Activated CD4-positive, alpha-beta memory T cell treated with anti-CD3 and anti-CD28 coated beads, Interleukin-2, amount 10 ng/mL, durations not matched to agents 7 days and 5 days (primary cell): ENCODE data around the gene RPS6KA2. TPM values are rescaled to one million over a fixed set of nuclear protein-coding genes. Genes with fewer than 3 reads are reported as not detected.
"Not testable (repeated sequence)": the region's sequence is repeated elsewhere in the genome, so short reads cannot be mapped to it uniquely, and the experiment has no call there.

Source experiments
- CTCF ChIA-PET: fragments of 350-600 bp; sonication (Branson Sonifier 250); formaldehyde crosslinking; loops from one replicate; lab custom pipeline; 2021; ENCODE audit warnings: antibody characterized with exemption, inconsistent platforms; lab: Charles Lee
- POLR2A ChIA-PET: fragments of 350-600 bp; sonication (Branson Sonifier 250); formaldehyde crosslinking; loops from one replicate; lab custom pipeline; 2021; ENCODE audit warnings: antibody characterized with exemption; lab: Charles Lee
- DNase-seq: peaks from one replicate; pipeline ENCODE4 v3.0.0-alpha.2; 2020
- H3K27ac Mint-ChIP-seq: one replicate; pipeline ENCODE4 v1.8.0; 2021; ENCODE audit warnings: mild to moderate bottlenecking, mixed read lengths
- H3K27me3 Mint-ChIP-seq: one replicate; pipeline ENCODE4 v1.8.0; 2021; ENCODE audit warnings: mixed read lengths
- H3K36me3 Mint-ChIP-seq: one replicate; pipeline ENCODE4 v1.8.0; 2021; ENCODE audit warnings: low read depth, mixed read lengths
- H3K4me1 Mint-ChIP-seq: one replicate; pipeline ENCODE4 v1.8.0; 2021; ENCODE audit warnings: mixed read lengths
- H3K4me3 Mint-ChIP-seq: one replicate; pipeline ENCODE4 v1.8.0; 2021; ENCODE audit warnings: mild to moderate bottlenecking, mixed read lengths
- H3K9me3 Mint-ChIP-seq: one replicate; pipeline ENCODE4 v1.8.0; 2021; ENCODE audit warnings: mixed read lengths
- total RNA-seq, 2 experiments: library from RNA; stranded (reverse); gene quantifications; one replicate each; pipeline ENCODE4 v1.2.3, GENCODE V29; 2021

The RPS6KA2 gene
- total RNA-seq, 2 experiments from 2014 or later: 6.3 to 6.5 TPM

DNA sequence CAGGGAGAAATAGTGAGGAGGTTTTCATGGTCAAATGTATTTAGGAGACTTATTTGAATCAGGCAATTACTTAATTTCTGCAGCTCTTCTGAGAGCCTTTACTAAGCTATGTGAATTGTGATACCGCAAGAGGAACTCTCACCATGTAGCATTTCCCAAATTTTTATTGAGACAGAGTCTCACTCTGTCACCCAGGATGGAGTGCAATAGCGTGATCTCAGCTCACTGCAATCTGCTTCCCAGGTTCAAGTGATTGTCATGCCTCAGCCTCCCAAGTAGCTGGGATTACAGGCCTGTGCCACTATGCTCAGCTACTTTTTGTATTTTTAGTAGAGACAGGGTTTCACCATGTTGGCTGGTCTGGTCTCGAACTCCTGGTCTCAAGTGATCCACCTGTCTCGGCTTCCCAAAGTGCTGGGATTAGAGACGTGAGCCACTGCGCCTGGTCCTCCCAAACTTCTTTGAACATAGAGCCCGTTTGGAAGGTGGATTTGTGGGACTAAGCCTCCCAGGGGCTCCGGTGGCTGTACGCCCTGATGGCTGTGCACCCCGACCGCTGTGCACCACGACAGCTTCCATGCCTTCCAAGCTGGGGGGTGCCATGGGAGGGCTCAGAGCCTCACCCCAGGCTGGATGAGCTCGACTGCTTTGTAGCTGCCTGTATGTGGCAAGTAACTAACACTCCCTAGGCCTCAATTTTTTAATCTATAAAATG, 238.6 kb downstream of the RPS6KA2 start:
- peaks cover 8% of the 10 kb centered on the region for H3K27me3 Mint-ChIP-seq
- ChIA-PET POLR2A (interaction anchor here (0.9 kb wide), 1 partner anchor 31 kb away, joined by 3 read pairs; no protein-coding TSS in a partner anchor), CTCF (interaction anchor here (1.2 to 2.5 kb wide), 2 partner anchors 10 to 12 kb away, joined by 4 to 10 read pairs; no protein-coding TSS in a partner anchor)
- H3K27ac Mint-ChIP-seq: no peak overlapping the region
- H3K36me3 Mint-ChIP-seq: no peaks in the 10 kb centered on the region
- no peak for DNase-seq
- no peak overlapping the region for H3K4me3 Mint-ChIP-seq
- H3K9me3 Mint-ChIP-seq: no peaks in the 10 kb centered on the region
- peaks cover 8% of the 10 kb centered on the region for H3K4me1 Mint-ChIP-seq

DNA sequence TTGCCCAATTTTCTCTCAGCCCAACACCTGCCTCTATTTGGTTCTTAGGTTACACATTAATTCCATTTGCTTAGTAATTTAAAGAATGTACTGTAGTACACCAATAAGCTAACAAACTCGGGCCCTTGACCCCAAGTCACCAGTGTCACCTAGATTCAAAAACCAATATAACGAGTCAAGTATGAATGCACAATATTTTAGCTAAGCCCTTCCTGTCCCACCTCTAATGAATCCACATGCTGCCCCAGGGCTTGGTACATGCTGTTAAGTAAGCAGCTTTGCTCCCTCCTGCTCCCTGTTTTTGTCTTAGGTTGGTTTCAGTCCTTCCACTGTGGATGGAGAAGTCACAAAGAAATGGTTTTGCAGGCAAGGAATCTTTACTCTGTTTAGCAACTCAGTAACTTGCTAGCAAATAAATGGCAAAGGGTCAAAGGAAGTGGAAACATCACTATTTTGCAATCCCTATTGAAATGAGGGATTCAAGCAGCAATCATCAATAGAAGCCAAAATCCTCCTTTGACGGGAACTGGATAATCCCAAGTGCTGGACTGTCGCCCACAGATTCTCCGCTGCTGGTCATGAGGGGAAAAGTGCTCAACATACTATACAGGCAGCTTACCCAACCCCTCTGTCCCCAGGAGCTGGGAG, 239.3 kb downstream of the RPS6KA2 start:
- Mint-ChIP-seq H3K4me1 (peaks cover 8% of the 10 kb centered on the region), H3K4me3 (no peak overlapping the region), H3K36me3 (no peaks in the 10 kb centered on the region), H3K27ac (no peak overlapping the region), H3K9me3 (no peaks in the 10 kb centered on the region), H3K27me3 (peaks cover 8% of the 10 kb centered on the region)
- POLR2A ChIA-PET: interaction anchor here (0.9 kb wide), 1 partner anchor 32 kb away, joined by 3 read pairs; no protein-coding TSS in a partner anchor
- CTCF ChIA-PET: interaction anchor here (1.2 to 2.5 kb wide), 2 partner anchors 11 to 13 kb away, joined by 4 to 10 read pairs; no protein-coding TSS in a partner anchor
- DNase-seq: no peak

DNA sequence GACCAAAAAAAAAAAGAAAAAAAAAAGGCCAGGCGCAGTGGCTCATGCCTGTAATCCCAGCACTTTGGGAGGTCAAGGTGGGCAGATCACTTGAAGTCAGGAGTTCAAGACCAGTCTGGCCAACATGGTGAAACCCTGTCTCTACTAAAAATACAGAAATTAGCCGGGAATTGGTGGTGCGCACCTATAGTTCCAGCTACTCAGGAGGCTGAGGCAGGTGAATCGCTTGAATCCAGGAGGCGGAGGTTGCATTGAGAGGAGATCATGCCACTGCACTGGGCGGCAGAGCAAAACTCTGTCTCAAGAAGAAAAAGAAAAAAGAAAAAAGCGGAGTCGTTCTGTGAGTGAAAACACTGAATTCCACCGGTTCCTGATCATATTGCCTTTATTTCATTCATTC, 240.0 kb downstream of the RPS6KA2 start:
- H3K36me3 Mint-ChIP-seq, H3K4me3 Mint-ChIP-seq, H3K27ac Mint-ChIP-seq, DNase-seq, H3K27me3 Mint-ChIP-seq, H3K4me1 Mint-ChIP-seq, H3K9me3 Mint-ChIP-seq: not testable (repeated sequence)
- CTCF ChIA-PET: interaction anchor here (1.2 to 2.5 kb wide), 2 partner anchors 12 to 13 kb away, joined by 4 to 10 read pairs; no protein-coding TSS in a partner anchor
- POLR2A ChIA-PET: interaction anchor here (0.9 kb wide), 1 partner anchor 32 kb away, joined by 3 read pairs; no protein-coding TSS in a partner anchor

DNA sequence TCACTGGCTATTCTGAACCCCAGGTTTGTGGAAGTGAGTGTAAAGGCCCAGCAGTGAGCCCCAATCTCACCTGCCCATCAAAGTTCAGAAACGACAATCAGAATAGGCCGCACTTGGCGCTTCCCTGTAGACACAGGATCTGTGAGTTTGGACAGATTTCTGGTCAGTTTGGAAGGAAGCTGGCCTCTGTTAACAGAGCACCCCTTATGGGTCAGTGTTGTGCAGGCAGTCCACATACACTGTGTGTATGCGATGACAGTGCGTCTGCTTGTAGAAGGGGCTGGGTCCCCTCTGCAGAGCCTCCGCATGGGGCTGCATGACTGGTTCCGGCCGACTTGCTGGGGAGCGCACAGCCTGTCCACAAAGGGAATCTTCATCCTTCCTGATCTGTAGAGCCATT, 240.9 kb downstream of the RPS6KA2 start:
- H3K4me1 Mint-ChIP-seq: peaks cover 17% of the 10 kb centered on the region
- H3K27ac Mint-ChIP-seq: no peak overlapping the region
- ChIA-PET POLR2A (no interaction called here), CTCF (interaction anchor here (2.5 kb wide), 1 partner anchor 14 kb away, joined by 10 read pairs; no protein-coding TSS in a partner anchor)
- DNase-seq: no peak
- H3K27me3 Mint-ChIP-seq: peaks cover 4% of the 10 kb centered on the region
- H3K9me3 Mint-ChIP-seq: no peaks in the 10 kb centered on the region
- H3K4me3 Mint-ChIP-seq: no peak overlapping the region
- H3K36me3 Mint-ChIP-seq: no peaks in the 10 kb centered on the region

DNA sequence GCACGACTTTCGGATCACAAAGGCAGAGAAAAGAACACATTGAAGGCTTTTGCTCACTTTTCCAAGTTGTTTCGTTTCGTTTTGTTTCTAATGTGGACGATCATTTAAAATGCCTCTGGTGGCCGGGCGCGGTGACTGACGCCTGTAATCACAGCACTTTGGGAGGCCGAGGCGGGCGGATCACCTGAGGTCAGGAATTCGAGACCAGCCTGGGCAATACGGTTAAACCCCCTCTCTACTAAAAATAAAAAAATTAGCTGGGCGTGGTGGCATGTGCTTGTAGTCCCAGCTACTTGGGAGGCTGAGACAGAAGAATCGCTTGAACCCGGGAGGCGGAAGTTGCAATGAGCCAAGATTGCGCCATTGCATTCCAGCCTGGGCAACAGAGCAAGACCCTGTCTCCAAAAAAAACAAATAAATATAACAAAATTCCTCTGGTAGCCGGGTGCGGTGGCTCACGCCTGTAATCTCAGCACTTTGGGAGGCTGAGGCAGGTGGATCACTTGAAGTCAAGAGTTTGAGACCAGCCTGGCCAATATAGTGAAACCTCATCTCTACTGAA, 243.2 kb downstream of the RPS6KA2 start:
- Mint-ChIP-seq H3K27ac (peak overlapping the region; percentile 66), H3K4me1 (peaks cover 19% of the 10 kb centered on the region), H3K4me3 (peak overlapping the region; percentile 77)
- not testable (repeated sequence) for H3K9me3 Mint-ChIP-seq, H3K36me3 Mint-ChIP-seq, H3K27me3 Mint-ChIP-seq
- peak; percentile 41 for DNase-seq
- ChIA-PET CTCF (interaction anchor here (0.8 kb wide), 1 partner anchor 70 kb away, joined by 3 read pairs; no protein-coding TSS in a partner anchor), POLR2A (interaction anchor here (1.0 to 1.1 kb wide), 2 partner anchors 16 to 41 kb away, joined by 3 read pairs; partner anchors contain the start of gene SFT2D1)

DNA sequence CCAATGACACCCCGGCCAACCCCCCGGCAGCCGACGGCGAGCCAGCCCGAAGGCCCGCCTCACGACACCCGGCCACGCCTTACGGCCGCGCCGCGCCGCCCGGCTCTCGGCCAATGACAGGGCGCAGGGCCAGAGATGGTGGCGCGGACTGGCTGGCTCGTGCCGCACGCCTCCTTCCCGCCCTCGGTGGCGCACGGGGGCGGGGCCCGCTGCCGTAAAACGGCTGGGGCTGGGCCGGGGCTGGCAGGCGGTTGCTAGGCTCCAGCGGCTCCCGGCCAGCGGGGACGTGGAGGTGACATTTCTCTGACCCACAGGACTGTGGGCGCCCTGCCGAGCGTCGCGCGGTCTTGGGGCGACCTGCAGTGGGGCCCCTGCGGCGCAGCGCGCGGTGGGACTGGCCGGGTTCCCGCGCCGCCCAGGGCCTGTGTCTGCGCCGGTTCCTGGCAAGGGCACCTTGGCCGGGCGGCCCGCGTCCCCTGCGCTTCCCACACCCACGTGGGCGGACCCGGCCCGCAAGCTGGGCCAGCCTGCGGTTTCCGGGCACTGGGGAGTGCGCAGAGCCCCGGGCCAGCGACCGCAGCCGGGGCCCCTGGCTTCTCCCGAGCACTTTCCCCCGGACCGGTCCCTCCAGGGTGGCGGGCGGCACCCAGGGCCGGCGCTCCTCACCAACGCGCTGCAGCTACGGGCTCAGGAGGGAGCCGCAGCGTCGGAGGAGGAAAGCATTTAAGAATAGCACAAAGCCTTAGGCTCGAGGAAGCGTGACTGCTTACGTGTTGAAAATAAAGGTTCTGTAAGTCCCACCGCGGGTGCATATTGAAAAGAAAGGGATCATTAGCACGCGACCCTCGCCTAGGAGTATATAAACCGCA, 243.9 kb downstream of the RPS6KA2 start, which contains the start of gene MPC1:
TSS of gene MPC1 (minus strand) at position 8 of the 869 bp plus-strand sequence. CDS start 64 bp downstream, outside the sequence.
- ChIA-PET POLR2A (interaction anchor here (1.0 to 1.1 kb wide), 2 partner anchors 17 to 41 kb away, joined by 3 read pairs; partner anchors contain the start of gene SFT2D1), CTCF (interaction anchor here (0.8 kb wide), 1 partner anchor 70 kb away, joined by 3 read pairs; no protein-coding TSS in a partner anchor)
- Mint-ChIP-seq H3K27me3 (no peaks in the 10 kb centered on the region), H3K4me3 (peak within 1 kb of the TSS; percentile 91), H3K27ac (peak within 1 kb of the TSS; percentile 80), H3K9me3 (no peaks in the 10 kb centered on the region), H3K36me3 (no peaks in the 10 kb centered on the region), H3K4me1 (peaks cover 19% of the 10 kb centered on the region)
- peak; percentile 96 for DNase-seq

DNA sequence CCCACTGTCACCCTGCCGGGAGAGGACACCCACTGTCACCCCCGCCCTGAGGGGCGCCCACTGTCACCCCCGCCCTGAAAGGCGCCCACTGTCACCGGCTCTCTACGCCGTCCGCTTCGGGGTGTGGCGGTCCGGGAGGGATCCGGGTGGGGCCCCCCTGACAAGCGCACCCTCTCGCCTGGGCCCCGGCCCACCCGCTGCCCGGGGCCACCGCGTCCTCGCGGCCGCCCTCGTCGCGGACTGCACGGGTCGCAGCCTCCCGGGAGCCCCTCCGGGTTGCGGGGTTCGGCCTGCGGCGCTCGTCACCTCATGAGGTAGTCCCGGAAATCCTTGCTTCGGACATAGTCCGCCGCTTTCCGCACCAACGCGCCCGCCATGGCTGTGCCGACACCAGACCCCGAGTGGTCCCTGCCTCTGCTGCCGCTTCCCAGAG, 244.5 kb downstream of the RPS6KA2 start:
- ChIA-PET CTCF (no interaction called here), POLR2A (no interaction called here)
- Mint-ChIP-seq H3K36me3 (no peaks in the 10 kb centered on the region), H3K27ac (peak overlapping the region; percentile 80), H3K4me1 (peaks cover 19% of the 10 kb centered on the region), H3K27me3 (no peaks in the 10 kb centered on the region), H3K9me3 (no peaks in the 10 kb centered on the region), H3K4me3 (peak overlapping the region; percentile 91)
- no peak for DNase-seq

DNA sequence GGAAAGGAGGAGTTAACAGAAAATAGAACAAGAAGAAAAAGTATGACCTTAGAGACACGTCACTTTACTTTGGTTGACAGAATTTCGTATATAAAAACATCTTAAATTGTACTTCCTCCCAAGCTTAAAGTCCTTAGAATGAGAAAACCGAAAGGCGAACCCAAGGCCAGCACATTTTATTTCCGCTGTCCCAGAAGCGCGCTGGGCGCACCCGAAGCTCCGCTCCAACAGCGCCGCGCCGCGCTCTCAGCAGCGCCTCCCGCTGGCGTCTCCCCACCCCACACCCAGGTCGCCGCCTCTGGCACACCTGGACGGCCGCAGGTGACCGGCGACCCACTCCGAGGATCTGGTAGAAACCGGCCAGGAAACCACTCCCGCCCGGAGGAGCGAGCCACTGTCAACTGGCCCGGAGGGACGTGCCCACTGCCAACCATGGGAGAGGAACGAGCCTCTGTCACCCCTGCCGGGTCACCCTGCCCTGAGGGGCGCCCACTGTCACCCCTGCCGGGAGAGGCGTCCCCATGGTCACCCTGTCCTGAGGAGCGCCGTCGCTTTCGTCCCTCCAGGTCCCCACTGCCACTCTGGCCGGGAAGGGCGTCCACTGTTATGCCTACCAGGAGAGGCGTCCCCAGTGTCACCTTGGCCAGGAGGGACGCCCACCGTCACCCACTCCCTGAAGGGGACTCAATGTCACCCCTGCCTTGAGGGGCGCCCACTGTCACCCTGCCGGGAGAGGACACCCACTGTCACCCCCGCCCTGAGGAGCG, 245.1 kb downstream of the RPS6KA2 start:
- peak overlapping the region; percentile 80 for H3K27ac Mint-ChIP-seq
- DNase-seq: peak; percentile 80
- H3K4me1 Mint-ChIP-seq: peaks cover 19% of the 10 kb centered on the region
- no peaks in the 10 kb centered on the region for H3K9me3 Mint-ChIP-seq
- H3K27me3 Mint-ChIP-seq: no peaks in the 10 kb centered on the region
- H3K36me3 Mint-ChIP-seq: no peaks in the 10 kb centered on the region
- peak overlapping the region; percentile 91 for H3K4me3 Mint-ChIP-seq
- POLR2A ChIA-PET: interaction anchor here (0.5 to 1.3 kb wide), 6 partner anchors 35 to 582 kb away, joined by 3 to 8 read pairs (median 4); partner anchors contain the start of gene SFT2D1
- CTCF ChIA-PET: interaction anchor here (0.6 to 4.5 kb wide), 41 partner anchors 8 to 273 kb away, joined by 3 to 38 read pairs (median 5); partner anchors contain the start of gene SFT2D1

DNA sequence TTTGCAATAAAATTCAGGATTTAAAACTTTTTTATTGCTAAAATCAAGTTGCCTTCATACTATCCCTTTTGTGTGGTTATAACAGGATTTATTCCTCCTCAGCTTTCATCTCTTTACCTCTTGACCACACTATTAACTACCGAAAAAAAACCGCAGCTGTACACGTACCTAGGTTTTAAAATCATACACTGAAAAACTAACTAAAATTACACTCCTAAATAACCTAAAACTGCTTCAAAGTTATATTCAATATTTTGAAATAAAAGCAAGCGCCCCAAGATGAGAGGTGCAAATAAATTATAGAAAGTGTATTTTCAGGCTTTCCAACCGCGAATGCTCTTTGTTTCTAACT, 245.7 kb downstream of the RPS6KA2 start:
- Mint-ChIP-seq H3K27me3 (no peaks in the 10 kb centered on the region), H3K4me1 (peaks cover 19% of the 10 kb centered on the region), H3K27ac (peak overlapping the region; percentile 80), H3K9me3 (no peaks in the 10 kb centered on the region), H3K4me3 (peak overlapping the region; percentile 91), H3K36me3 (no peaks in the 10 kb centered on the region)
- DNase-seq: no peak
- POLR2A ChIA-PET: interaction anchor here (0.9 to 1.3 kb wide), 6 partner anchors 36 to 125 kb away, joined by 3 to 8 read pairs (median 5); partner anchors contain the start of gene SFT2D1
- CTCF ChIA-PET: interaction anchor here (0.6 to 4.5 kb wide), 43 partner anchors 9 to 284 kb away, joined by 3 to 38 read pairs (median 5); partner anchors contain the start of gene SFT2D1

DNA sequence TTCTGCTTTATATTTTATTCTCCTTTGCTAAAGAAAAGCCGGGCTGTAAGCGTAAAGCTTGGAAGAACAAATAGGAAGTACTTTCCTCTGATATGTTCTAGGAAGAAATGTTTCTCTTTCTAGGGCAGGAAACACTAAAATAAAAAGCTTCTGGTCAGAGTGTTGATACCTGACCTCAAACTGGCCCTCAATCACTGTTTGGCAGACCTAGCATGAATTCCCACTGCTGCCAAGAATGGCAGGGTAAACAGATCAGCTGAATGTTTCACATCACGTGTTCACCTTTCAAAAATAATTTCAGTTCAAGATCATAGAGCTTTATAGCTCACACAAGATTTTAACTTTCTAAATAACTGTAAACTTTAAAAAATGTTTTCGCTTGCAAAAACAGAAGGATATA, 247.3 kb downstream of the RPS6KA2 start:
- no peak for DNase-seq
- no peak overlapping the region for H3K4me3 Mint-ChIP-seq
- H3K9me3 Mint-ChIP-seq: no peaks in the 10 kb centered on the region
- ChIA-PET CTCF (interaction anchor here (1.0 to 4.5 kb wide), 7 partner anchors 21 to 103 kb away, joined by 3 to 38 read pairs (median 21); partner anchors contain the start of gene SFT2D1), POLR2A (interaction anchor here (1.9 kb wide), 1 partner anchor 37 kb away, joined by 6 read pairs; the partner anchor contains the start of gene SFT2D1)
- H3K4me1 Mint-ChIP-seq: peaks cover 19% of the 10 kb centered on the region
- no peak overlapping the region for H3K27ac Mint-ChIP-seq
- H3K36me3 Mint-ChIP-seq: no peaks in the 10 kb centered on the region
- no peaks in the 10 kb centered on the region for H3K27me3 Mint-ChIP-seq

DNA sequence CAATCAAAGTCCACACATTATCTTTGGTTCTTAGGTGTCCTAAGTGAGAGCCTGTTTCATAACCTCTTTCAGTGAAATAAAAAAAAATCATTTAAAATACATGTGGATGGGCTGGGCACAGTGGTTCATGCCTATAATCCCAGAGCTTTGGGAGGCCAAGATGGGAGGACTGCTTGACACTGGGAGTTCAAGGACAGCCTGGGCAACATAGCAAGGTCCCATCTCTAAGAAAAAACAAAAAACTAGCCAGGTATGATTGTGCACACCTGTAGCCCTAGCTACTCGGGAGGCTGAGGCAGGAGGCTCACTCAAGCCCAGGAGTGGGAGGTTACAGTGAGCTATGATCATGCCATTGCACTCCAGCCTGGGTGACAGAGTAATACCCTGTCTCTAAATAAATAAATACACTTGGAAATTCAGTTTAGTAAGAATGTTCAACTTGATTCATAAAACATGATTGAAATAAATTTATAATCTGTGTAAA, 247.9 kb downstream of the RPS6KA2 start:
- Mint-ChIP-seq H3K36me3 (no peaks in the 10 kb centered on the region), H3K27ac (no peak overlapping the region), H3K4me3 (no peak overlapping the region), H3K4me1 (peaks cover 14% of the 10 kb centered on the region), H3K9me3 (no peaks in the 10 kb centered on the region), H3K27me3 (no peaks in the 10 kb centered on the region)
- ChIA-PET POLR2A (interaction anchor here (1.9 kb wide), 1 partner anchor 36 kb away, joined by 6 read pairs; the partner anchor contains the start of gene SFT2D1), CTCF (interaction anchor here (1.0 to 4.5 kb wide), 8 partner anchors 9 to 103 kb away, joined by 3 to 38 read pairs (median 6); partner anchors contain the start of gene SFT2D1)
- no peak for DNase-seq
